ENCODE measurements around the gene WDR93.

Gene WDR93

GRCh38 chr15:89662893-89663626 is 27.6 kb upstream of the WDR93 start:
- DNase-seq = peak; percentile 27 to 87

DNA sequence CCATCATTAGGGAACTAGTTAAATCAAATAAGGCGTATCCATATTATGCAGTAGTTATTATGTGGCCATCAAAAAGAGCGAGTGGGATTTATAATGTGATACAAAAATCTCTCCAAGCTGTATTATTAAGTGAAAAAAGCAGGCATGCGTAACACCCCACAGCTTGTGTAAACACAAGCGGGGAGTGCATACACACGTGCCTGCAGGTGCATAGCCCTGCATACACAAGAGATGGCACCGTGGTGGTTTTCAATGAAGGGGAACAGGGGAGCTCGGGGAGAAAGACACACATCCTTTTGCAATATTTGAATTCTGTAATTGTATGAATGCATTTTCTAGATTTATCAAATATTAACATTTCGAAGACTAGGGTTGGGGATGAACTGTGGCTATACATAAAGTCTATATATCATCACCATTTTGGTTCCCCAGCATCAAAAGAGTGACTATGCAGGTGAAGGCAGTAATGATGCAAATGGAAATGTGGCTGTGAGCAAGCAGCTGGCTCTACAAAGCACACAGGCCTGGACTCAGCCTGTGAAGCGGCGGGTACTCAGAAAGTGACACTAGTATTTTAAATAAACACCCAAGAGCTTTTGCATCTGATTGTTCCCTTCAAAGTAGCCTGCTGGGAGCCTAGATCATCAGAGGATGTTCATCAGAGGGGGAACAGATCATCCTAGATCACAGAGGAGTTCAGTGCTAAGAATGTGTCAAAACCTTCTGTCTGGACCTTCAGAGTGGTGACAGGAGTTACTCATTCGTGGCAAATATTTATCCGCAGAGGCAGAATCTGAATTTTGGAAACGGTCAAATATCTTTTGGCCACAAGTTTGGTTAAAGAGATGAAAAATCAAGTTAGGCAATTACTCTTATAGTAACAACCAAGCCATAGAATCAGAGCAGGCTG is 25.9 kb upstream of the WDR93 start:
- peak in 1 of 2 experiments; percentile 10 for DNase-seq

- DNase-seq = no peak
These were observed 25.0 kb upstream of the WDR93 start for GRCh38 chr15:89665449-89666181.

- DNase-seq = no peak
These were observed 24.3 kb upstream of the WDR93 start for GRCh38 chr15:89666184-89666857.

GRCh38 chr15:89666858-89667705 is 23.5 kb upstream of the WDR93 start:
- no peak for DNase-seq

GRCh38 chr15:89667706-89667960 is 23.0 kb upstream of the WDR93 start:
- DNase-seq = no peak

DNA sequence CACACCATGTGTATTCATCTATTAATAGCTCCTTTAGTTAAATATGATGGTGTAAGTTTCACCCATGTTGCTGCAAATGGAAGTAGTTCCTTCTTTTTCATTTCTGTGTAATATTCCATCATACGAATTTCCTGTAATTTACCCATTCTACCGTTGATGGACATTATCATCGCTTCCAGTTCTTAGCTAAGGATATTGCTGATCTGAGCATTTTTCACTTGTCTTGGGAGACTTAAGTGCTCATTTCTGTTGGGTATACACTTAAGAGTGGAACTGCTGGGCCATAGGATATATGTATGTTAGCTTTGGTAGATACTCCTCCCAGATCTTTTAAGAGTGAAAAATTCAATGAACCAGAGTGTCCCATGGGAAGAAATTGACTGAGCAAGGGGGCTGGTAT is 22.4 kb upstream of the WDR93 start:
- DNase-seq = no peak

DNA sequence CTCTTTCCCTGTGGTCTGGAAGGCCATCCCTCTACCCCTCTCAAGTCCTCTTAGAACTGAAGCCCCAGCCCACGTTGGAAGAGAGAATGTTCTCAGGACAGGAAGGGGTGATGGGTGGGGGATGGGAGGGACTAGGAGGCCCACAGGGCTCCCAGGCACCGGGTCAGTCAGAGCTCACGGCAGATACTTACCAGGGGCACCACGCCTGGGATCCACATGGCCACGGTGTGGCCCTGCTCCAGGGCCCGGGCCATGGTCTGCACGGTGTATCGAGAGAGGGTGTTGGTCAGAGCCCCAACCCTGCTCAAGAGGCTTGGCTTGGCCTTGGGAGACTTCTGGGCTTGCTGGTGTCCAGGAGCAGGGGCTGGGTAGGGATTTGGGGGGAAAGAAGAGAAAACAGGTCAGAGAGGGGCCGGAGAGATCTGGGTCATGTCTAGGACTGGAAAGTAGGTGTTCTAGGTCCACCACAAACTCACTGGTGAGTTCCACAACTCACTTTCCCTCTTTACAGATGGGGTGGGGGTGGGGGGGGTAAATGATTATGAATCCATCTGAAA is 21.2 kb upstream of the WDR93 start:
- DNase-seq = no peak

GRCh38 chr15:89669941-89670340 is 20.7 kb upstream of the WDR93 start:
- no peak for DNase-seq

GRCh38 chr15:89670971-89671560 is 19.5 kb upstream of the WDR93 start:
- no peak for DNase-seq

- DNase-seq = no peak
These were observed 18.9 kb upstream of the WDR93 start for GRCh38 chr15:89671687-89672086.

- peak in 1 of 2 experiments; percentile 52 for DNase-seq
These were observed 18.1 kb upstream of the WDR93 start for GRCh38 chr15:89672221-89673164.

DNA sequence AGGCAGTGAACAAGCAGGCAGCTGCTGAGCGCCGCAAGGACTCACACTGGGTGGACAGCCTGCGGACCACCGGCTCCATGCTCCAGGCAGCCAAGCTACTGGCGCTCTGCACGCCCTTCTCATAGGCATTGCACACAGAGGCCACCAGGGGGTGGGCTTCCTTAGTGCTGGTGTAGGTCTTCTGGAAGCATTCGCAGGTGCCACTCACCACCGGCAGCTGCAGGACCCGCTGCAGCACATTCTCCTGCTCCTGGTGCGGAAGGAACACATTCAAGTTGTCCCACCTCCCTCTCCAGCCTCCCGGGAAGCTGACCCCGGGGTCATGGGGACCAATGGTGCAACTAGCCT is 17.5 kb upstream of the WDR93 start:
- DNase-seq = peak in 1 of 2 experiments; percentile 10

DNA sequence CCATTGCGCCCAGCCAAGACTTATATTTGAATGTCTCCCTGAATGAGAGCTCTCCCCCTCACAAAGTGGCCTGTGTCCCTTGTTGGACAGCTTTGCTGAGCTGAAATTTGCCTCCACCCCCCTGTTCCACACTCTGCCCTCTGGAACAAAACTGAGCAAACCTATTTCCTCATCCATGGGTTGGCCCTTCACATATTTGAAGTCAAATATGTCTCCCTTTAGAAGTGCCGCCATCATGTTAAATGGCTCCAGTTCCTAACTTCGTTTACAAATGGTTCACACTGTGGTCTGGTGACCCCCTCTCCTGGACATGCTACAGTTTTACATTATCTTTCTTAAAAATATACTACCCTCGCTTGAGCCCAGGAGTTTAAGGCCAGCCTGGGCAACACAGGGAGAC is 16.1 kb upstream of the WDR93 start:
- DNase-seq = no peak

GRCh38 chr15:89675606-89676005 is 15.0 kb upstream of the WDR93 start:
- no peak for DNase-seq

GRCh38 chr15:89677381-89677780 is 13.2 kb upstream of the WDR93 start:
- DNase-seq = no peak

- no peak for DNase-seq
These were observed 11.4 kb upstream of the WDR93 start, which contains the start of gene PLIN1 for GRCh38 chr15:89679212-89679611. PLIN1 (minus strand) TSS chr15:89679367; CDS start chr15:89677489, 1,878 bp downstream.

DNA sequence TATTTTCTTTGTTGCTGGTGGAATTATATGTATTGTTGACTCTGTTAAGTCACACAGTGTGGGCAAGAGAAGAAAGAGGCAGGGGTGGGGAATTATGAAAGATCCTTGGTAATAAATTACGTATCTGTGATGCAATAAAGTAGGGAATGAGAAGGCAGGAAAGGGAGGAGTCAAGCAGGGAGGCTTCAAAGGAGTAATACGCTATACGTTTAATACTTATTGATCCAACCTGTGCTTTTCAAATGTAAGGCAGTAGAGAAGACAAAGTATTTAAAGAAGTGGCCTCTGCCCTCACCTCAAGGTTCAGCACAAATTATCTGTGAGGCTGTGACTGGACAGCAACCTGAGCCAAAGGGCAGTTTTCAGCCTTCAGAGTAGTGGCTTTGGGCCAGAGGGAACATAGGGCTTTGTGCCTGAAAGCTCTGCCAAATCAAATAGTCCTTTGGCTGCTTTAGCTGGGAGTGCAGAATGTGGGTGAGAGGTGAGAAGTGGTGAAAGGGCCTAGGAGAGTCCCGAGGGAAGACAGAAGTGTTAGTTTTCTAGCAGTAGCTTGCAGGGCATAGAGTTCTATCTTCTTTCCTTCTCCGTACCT is 10.2 kb upstream of the WDR93 start:
- DNase-seq = peak; percentile 28 to 61

DNA sequence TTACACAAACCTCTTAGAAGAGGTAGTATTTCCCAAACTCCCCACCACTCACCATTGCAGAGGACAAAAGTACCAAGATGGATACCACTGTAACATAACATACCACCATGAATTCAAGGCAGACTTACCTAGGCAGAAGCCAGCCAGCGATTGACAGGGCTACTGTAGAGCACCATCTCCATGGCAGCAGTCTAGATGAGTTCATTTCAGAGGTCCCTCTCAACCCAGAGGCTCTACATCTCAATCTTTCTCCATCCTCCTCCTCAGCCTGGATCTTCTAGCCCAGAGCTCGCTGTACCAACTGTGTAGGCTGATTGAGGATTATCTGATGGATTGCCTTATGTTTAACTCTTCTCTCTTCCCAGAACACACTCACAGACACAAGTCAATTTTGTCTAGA is 9.5 kb upstream of the WDR93 start:
- no peak for DNase-seq

- DNase-seq = no peak
These were observed 4.6 kb upstream of the WDR93 start for GRCh38 chr15:89685995-89686394.

Data from NCI-H446 (cell line).